GM23338 (cell line): ENCODE results near the gene C1orf21.

Experiments used
- CTCF ChIP-seq, 2 experiments: fragments of 200-600 bp in 1 of 2; sonication (generic) in 1 of 2; conservative IDR thresholded peaks; 2 replicates each; pipeline versions ENCODE4 v1.5.1 to v1.6.1; 2016 to 2017; ENCODE audit warnings: antibody characterized with exemption in 2 of 2, low read depth in 2 of 2, mild to moderate bottlenecking in 2 of 2, moderate library complexity in 1 of 2
- EZH2 ChIP-seq: fragments of 200-600 bp; sonication (generic); IDR thresholded peaks from one replicate; pipeline ENCODE4 v1.8.0; 2017; ENCODE audit warnings: antibody characterized with exemption, mild to moderate bottlenecking, low read depth; ENCODE audit not compliant: unreplicated experiment

GRCh38 chr1:184542291-184542690, 155.5 kb downstream of the C1orf21 start:
- no peak for TF ChIP-seq CTCF (conservative IDR thresholded peaks at IDR 0.05; ENCODE audit: low read depth in 2 of 2)
- TF ChIP-seq EZH2 = no peak
